ENCODE results near the gene LRRC52.

GRCh38 chr1:165539908-165540307 is 3.9 kb upstream of the LRRC52 start:
- TF ChIP-seq POLR2AphosphoS5 (IDR thresholded peaks at IDR 0.05; ENCODE audit: low read depth, low read length), result no peak
- no peak for TF ChIP-seq TAF1 (IDR thresholded peaks at IDR 0.05; ENCODE audit: low read depth, low read length)
- no peak for TF ChIP-seq POLR2A (IDR thresholded peaks at IDR 0.05; ENCODE audit: low read depth, low read length)
- no peak for TF ChIP-seq PAX5 (IDR thresholded peaks at IDR 0.05; ENCODE audit: insufficient read depth, low read length, severe bottlenecking)
- TF ChIP-seq SPI1 (IDR thresholded peaks at IDR 0.05; ENCODE audit: low read depth, low read length), result no peak

Data from GM12891 (cell line).